CD4-positive, alpha-beta T cell treated with Interleukin-12 subunit alpha and Interleukin-12 subunit beta, for 1 hour (primary cell): Measurements from ENCODE around the gene TRIM45.
"Not testable (repeated sequence)": the region's sequence is repeated elsewhere in the genome, so short reads cannot be mapped to it uniquely, and the experiment has no call there.

ENCODE experiments used
- DNase-seq: peaks from one replicate; pipeline ENCODE4 v3.0.0-alpha.2; 2020

Gene TRIM45

DNA sequence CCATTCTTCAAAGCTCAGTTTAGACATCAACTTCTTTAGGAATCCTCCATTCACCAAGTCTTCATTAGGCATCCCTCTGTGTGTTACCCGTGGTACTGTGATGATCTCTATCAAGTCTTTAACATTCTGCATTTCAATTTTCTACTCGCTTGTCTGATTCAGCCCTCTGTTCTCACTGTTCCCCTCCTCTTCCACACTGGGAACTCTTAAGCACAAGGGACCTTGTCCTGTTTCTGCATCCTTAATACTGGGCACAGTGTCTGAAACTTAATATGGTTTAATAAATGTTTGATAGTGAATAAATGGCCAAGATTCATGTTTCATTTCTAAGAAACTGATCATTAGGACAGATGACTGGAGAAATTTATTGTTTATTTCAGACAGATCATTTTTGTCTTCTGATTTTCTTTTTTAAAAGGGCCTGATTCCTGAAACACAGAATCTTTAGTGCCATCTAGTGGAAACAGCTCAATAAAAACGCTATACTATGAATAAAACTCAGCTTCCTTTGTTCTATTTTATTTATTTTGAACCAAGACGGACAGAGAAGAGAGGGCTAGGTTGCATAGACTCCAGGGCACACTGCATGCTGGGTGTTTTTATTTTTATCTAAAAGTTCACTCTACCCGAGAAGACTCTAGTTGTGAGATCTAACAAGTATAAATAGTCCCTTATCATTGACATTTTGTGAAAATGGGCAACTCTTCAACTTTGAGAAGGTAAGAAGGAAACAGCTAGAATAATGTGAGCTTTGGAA lies 7.0 kb upstream of the TRIM45 start:
- DNase-seq: peak; percentile 43

DNA sequence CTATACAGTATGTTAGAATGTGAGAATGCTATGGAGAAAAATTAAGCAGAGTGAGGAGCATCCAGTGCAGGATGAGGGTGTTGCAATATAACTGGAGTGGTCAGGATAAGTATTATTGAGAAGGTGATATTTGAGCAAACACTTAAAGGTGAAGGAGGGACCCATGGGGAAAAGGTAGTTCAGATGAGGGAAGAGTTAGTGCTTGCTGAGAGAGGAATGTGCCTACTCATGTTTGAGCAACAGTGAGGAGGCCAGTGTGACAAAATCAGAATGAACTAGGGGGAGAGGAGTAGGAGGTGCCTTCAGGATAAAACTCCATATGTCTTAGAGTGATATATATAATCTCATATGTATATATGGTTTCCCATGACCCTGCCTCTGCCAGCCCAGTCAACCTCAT lies 6.2 kb upstream of the TRIM45 start:
- DNase-seq: no peak

DNA sequence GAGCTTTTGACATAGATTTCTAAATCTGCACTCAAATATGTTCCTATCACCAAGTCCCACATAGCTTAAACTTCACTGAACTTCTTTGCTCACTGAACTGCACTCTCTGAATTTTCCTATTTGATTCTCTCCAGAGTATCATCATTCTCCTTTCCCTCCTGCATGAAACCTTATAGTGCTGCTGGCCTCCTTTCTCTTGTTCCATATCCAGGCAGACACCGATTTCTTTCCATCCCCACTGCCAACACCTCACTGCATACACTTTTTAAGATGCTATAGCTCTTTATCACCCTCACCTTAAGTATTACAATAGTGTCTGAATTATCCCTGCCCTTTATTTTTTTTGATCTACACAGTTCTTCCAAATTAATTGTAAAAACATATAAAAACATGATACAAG lies 3.1 kb upstream of the TRIM45 start:
- DNase-seq: no peak

DNA sequence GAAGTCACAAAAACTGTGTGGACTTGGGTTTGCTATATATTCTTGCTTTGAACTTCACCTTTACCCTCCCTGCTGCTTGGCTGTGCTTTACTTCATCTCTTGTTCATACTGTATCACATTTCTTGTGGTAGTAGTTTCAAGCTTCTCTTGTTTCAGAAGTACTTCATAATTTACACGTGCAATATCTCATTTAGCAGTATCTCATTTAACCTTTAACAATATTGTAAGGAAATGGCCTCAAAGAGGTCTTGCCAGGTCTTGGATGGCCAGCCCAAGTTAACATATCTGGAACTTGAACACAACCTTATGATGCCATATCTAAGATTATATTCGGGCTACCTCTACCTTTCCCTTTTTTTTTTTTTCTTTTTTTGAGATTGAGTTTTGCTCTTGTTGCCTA lies 1.7 kb upstream of the TRIM45 start:
- no peak for DNase-seq

DNA sequence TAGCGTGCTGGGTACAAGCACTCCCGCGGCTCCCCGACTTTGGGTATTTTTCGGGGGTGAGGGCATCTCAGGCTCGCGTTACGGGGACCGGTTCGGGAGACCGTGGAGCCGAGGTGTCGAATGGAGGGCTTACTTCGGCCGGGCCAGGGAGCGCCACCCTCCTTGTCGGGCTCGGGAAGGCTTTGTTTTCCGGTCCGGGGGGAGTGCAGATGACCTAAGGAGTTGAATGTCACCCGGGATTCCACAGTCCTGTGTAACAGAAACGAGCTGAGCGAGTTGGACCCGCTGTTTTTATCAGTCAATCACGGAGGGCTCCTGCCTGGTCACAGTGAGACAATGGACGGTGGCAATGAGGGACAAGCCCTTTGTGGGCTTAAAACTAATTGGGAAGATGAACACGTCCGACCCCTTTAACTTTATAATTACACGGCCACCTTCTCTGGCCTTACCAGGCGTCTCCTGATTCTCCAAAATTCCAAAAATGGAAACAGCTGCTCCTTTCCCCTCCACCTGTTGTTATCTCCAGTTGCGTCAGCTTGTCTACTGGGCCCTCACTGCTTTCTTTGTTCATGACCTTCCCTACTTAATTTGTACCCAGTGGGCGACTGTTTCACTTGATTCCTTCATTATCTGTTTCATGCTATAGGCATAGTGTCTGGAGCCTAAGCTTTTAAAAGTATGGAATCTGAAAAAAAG lies 929 bp upstream of the TRIM45 start:
- no peak for DNase-seq

DNA sequence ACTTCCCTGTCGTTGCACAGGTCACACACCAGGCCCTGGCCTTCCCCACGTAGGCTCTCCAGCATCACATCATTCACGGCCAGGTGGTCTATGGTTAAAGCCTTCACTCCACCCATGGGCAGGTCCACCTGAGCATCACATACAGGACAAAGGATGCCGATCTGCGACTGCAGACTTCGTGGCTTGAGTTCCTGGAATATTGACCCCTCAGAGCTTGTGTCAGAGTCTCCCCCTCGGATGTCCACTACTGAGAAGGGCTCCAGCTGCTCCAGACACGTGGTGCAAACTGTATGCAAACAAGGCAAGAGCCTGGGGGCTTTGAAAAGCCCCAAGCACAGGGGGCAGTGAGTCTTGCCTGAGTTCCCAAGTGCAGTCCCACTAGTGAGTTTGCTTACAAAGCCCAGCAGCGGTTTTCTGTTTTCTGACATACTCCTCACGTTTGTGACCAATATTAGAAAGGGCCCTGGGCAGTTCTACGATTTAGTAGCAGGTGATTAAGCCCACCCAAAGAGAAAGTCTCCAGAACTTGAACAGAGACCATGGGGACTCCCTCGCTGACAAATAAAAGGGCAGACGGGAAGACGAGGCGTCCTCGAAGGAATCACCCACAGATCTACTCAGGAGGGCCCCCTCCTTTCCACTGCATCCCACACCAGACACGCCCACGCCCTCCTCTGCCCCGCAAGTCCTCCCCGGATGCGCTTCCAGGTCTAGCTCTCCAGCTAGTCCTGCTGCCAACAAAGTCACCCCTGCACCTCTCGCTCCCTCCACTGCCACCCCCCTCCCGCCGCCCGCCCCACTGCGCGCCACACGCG lies 568 bp downstream of the TRIM45 start:
- DNase-seq: no peak

DNA sequence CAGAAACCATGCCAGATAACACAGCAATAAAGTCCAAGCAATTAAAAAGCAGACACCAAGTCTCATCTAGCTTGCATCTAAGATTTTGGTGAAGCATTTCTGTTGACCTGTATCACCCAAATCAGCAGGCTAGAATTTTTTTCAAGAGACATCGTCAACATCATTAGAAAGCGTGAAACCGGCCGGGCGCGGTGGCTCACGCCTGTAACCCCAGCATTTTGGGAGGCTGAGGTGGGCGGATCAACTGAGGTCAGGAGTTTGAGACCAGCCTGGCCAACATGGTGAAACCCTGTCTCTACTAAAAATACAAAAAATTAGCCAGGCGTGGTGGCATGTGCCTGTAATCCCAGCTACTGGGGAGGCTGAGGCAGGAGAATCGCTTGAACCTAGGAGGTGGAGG lies 2.4 kb downstream of the TRIM45 start:
- not testable (repeated sequence) for DNase-seq

DNA sequence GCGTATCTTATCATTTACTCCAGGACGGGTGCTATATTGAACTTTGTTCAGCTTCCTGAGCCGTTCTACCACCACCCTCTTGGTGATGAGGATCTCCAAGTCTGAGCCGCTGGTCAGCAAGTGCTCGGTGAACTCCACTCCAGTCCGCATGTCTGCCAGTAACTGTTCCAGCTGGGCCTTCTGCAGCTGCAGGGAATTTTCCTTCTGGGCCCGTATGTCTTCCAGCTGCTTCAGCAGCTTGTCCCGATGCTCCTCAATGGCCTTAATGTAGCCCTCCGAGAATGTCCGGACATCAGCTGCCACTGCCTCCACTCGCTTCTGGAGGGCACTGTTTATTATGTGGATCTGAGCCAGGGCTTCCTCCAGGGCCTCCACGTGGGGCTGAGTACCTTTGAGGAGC lies 3.4 kb downstream of the TRIM45 start:
- DNase-seq: no peak

DNA sequence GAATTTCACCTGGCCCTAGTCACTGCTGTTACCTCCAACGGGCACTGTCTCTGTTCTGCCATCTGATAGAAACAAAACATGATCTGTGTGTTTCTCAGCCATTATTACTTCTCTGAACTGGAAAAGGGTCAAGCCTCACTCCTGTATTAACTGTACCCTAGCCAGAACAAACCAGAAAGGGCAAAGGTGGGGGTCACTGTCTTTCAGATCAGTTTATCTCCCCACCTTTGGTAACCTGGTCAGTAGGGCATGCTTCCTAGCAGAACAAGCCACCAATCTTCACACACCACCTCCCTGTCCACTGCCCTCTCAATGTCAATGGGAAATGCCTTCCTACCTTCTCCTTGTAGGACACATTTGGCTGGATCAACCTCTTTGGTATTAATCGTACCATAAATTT lies 3.9 kb downstream of the TRIM45 start:
- DNase-seq: no peak

DNA sequence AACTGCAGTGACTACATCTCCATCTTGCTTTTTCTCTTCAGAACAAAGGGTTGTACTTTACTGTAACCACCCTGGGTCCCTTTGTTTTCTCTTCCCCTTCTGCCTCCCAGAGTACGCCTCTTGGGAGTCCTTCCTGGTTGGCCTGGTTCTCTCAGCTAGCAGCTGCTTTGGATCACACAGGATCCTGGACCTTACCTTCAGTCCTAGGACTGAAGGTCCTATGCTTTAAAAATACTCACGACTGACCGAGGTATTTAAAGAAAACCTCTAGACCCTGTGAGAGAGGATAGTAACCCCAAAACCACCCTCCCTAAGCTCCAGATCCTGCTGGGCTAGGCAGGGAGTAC lies 4.8 kb downstream of the TRIM45 start:
- no peak for DNase-seq

DNA sequence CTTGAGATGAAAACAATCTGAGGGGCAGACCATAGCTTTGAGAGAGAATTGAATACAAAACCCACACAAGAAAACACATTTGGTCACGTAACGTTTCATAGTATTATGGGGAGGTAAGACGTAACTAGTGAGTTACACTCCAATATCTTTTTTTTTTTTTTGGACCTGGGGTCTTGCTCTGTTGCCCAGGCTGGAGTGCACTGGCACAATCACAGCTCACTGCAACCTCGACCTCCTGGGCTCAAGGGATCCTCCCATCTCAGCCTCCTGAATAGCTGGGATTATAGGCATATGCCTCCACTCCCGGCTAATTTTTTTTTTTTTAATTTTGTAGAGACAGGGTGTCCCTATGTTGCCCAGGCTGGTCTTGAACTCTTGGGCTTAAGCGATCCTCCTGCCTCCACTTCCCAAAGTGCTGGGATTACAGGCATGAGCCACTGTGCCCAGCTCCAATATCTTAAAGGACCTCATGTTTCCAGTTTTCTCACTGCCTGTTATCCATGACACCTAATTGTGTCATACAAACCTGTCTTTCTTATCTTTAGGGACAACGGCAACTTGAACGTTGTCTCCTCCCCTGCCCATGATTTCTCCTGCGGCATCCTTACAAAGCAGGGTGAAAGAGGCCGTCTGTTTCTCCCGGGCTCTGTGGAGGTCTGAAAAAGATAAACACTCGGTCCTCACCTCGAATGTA lies 5.3 kb downstream of the TRIM45 start:
- no peak for DNase-seq

DNA sequence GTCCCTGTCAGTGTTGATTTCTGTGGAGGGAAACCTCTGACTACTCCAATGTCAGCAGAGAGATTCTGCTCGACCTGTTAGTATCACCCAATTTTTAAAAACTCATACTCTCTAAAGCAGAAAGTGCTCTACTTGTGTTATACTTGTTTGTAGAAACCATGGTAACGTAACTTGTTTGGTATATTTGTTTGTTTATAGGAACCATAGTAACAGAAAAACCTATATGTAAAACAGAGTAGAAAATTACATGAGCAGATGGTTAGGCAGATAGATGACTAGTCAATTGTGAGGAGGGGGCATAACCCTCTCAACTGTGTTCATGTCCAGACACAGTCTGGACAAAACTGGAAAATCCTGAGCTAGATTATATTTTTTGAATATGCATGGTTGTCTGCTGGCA lies 6.7 kb downstream of the TRIM45 start:
- DNase-seq: no peak

DNA sequence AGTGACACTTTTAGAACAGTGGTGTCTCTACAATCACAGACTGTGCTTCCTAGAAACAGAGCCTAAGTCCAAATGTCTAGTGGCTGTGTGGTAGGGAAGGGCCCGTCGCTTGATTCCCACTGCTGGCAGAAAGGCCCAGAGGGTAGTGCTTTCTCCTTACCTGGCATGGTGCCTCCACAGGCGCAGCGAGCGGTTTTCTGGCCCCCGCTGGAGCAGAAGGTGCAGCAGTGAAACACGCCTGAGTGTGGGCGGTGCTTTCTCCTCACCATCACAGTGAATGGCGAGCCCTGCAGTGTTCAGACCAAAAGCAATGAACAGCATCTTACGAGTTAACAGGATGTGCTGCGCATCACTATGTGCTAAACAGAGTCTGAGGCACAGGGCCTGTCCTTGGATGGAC lies 8.3 kb downstream of the TRIM45 start:
- no peak for DNase-seq

DNA sequence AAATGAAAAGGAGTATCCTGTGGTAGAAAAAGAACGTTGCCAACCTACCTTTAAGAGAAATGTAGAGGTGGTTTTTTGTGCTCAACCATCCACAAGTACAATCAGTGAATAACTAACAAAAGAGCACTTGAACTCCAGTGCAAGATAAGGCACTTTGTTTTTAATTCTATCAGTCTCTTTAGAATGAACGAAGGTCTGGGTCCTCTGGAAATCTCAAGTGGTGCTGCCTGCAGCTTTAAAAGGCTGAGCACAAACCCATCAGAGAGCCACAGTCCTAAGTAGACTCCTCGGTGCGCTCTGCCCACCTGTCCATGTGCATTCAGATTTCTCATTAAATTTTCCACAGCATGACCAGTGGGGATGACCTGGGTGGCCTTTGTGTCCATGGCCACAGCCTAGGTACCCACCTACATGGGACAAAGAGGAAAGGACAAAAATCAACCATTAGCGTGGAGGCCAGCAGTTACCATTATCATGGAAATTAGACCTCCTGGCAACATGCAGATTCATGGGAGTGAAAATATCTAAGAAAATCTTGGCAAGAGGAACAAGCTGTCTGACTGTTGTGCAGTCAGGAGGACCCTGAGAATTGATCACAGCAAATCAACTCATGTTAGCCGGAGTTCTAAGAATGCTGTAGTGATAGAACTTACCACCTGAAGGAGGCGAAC lies 9.4 kb downstream of the TRIM45 start:
- DNase-seq: no peak

DNA sequence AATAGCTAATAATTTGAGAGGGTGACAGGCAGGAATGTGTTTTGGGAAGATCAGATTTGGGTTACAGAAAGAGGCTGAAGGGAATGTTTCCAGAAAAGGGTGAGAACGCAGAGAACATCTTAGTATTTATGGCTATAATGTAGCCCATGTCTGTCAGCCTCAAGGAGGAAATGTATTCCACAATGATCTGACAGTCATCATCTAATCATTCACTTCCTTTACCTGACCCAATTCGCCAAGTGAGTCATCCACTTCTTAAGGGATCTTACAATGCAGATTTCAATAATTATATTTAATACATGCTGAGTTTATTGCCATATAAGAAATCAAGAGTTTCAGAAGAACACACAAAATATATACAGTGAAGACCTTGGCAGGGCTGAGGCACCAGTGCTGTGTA lies 10.8 kb downstream of the TRIM45 start:
- DNase-seq: no peak

DNA sequence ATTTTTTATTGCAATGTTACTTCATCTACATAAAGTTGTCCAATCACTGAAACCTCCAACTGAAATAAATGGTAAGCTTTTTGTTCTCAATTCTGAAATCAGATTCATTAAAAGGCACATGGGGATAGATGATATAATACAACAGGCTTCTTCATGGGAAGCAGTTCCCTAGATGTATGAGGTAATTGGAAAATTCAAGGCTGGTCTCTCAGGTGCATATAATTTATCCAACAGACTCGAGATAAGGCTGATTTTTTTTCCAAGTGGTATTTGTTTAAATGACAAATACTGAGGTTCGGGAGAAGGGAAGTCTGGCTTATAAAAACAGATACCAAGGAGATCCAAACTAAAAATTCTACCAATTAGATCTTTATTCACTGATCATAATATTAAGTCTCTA lies 14.2 kb downstream of the TRIM45 start:
- DNase-seq: no peak

DNA sequence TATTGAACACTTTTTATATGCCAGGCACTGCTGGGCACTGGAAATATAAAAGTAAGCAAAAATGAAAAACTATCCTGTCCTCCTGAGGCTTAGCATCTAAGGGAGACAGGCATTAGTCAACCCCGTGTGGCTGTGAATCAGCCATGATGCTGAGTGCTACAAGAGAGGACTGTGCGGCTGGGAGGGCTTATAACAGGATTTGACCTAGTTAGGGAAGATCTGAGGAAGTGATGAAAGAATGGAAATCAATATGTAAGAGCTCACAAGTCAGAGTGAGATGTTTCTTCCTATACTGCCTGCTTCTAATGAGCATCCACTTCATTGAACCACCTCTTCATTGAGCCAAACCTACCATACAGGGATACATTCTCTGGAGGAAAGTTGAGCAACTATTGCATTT lies 15.1 kb downstream of the TRIM45 start:
- DNase-seq: no peak

DNA sequence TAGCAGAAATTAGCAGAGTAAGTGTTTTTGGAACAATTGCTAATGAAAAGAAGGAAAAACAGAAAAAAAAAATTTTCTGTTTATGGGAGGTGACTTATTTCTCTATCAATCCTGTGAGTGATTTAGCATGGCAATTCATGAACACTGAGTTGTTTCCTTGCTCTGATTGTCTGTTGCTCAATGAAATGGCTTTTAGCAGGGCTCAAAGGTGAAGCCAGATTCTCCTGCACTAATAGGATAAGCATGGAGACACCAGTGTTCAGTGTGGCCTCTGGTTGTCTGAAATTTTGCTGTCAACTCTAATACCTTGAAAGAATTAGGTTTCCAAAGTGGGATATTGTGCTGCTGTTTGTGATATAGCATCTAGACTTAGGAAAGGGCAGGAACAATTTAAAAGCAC lies 15.8 kb downstream of the TRIM45 start:
- DNase-seq: no peak

DNA sequence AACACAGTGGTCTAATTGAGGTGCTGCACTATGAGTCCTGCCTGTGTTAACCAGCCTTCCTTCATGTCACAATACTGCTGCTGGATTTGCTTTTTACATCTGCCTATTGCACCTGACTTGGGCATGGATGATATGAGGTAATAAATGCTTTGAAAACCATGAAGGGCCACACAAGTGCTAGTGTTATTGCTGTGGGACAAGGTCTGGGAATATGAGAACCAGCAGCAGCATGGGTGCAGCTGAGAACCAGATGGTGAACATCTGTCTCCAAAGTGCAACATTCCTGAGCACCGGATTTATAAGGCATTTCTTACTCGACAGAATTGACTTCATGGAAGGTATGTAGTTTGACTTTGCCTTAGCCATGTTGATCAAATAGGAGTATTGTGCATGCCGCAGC lies 16.6 kb downstream of the TRIM45 start:
- no peak for DNase-seq

DNA sequence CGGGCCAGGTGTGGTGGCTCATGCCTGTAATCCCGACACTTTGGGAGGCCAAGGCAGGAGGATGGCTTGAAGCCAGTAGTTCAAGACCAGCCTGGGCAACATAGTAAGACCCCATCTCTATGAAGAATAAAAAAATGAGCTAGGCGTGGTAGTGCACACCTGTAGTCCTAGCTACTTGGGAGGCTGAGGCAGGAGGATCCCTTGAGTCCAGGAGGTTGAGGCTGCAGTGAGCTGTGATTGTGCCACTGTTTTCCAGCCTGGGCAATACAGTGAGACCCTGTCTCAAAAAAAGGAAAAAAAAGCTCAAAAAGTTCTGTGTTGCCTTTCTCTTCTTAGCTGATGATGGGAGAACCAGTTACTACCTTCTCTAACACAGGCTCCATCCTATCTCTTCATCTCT lies 19.7 kb downstream of the TRIM45 start:
- not testable (repeated sequence) for DNase-seq

DNA sequence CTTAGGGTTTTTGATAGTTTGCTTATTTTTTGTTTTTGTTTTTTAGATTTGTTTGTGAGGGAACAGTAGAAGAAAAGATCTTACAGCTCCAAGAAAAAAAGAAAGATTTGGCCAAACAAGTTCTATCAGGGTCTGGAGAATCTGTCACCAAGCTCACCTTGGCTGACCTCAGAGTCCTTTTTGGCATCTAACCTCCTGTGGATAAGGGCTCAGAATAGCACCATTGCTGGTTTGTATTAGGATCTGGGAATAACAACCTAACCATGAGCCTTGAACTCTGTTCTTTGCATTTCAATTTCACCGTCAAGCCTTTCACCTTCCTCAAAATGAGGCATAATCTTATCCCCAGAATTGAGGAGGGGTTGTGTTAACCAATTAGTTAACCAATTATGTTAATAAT lies 20.2 kb downstream of the TRIM45 start:
- no peak for DNase-seq

DNA sequence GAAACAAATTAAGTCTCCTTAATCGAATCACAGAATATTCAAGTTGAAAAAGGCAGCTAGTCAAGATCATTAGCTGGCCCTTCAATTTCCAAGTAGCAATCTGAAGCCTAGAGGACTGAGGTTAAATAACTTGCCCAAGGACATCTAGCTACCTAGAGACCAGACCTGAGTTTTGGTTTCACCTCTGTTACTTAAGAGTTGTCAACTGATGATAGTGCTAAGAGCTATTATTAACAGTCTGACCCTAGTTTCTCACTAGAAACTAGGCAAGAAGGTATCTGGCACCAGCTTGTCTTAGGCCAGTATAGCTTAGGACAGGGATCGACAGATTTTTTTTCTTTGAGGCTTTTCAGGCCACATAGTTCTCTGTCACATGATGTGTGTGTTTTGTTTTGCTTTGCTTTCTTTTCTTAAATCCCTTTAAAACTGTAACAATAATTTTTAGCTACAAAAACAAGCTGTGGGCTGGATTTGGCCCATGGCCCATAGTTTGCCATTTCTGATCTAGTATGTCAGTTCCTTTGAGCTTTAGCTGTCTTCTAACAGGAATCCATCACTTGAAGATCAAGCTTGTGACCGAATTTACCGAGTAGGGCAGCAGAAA lies 23.2 kb downstream of the TRIM45 start:
- DNase-seq: no peak
